Stromal cell of bone marrow (primary cell): ENCODE results near the gene DOCK4.
"Not testable (repeated sequence)": the region's sequence is repeated elsewhere in the genome, so short reads cannot be mapped to it uniquely, and the experiment has no call there.

Source experiments
- DNase-seq: peaks from one replicate; pipeline ENCODE4 v3.0.0-alpha.2; 2012; ENCODE audit warnings: low read depth

DOCK4 gene, protein sequence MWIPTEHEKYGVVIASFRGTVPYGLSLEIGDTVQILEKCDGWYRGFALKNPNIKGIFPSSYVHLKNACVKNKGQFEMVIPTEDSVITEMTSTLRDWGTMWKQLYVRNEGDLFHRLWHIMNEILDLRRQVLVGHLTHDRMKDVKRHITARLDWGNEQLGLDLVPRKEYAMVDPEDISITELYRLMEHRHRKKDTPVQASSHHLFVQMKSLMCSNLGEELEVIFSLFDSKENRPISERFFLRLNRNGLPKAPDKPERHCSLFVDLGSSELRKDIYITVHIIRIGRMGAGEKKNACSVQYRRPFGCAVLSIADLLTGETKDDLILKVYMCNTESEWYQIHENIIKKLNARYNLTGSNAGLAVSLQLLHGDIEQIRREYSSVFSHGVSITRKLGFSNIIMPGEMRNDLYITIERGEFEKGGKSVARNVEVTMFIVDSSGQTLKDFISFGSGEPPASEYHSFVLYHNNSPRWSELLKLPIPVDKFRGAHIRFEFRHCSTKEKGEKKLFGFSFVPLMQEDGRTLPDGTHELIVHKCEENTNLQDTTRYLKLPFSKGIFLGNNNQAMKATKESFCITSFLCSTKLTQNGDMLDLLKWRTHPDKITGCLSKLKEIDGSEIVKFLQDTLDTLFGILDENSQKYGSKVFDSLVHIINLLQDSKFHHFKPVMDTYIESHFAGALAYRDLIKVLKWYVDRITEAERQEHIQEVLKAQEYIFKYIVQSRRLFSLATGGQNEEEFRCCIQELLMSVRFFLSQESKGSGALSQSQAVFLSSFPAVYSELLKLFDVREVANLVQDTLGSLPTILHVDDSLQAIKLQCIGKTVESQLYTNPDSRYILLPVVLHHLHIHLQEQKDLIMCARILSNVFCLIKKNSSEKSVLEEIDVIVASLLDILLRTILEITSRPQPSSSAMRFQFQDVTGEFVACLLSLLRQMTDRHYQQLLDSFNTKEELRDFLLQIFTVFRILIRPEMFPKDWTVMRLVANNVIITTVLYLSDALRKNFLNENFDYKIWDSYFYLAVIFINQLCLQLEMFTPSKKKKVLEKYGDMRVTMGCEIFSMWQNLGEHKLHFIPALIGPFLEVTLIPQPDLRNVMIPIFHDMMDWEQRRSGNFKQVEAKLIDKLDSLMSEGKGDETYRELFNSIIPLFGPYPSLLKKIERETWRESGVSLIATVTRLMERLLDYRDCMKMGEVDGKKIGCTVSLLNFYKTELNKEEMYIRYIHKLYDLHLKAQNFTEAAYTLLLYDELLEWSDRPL (N-terminal part only)

DNA sequence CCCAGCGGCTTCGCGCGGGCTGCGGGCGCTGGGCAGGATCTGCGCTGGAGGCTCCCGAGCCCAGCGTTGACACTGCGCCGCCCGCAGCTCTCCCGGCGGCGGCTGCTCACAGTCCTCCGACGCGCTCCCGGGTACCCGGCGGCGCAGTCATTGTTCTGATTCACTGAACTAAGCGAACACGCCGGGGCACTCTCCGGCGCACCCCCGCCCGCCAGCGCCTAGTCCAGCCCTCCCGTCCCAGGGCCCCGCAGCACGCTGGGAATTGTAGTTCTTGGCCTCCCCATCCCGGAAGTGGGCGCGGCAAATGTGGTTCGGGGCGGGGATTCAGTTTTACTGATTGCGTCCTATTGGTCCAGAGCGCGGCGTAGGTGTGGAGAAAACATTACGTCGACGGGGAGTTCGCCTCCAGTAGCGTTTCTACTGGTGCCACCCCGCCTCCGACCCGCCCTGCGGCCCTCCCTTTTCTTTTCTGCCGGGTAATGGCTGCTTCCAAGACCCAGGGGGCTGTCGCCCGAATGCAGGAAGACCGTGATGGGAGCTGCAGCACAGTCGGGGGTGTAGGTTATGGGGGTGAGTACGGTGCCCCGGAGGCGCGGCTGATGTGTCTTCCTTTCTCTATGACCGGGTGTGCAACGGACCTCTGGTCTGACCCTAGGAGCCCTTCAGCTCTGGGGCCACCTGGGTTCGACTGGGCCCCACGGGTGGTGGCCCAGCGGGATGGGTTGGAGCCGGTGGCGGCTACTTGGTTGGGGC is at the start of gene DOCK4, which contains the start of gene ZNF277:
TSS of gene DOCK4 (minus strand) at position 162 of the 753 bp plus-strand sequence. CDS start 261 bp downstream, outside the sequence.
TSS of gene ZNF277 (plus strand) at position 458 of the 753 bp plus-strand sequence. CDS start at position 480, 22 bp downstream.
- DNase-seq, result peak; percentile 99

DNA sequence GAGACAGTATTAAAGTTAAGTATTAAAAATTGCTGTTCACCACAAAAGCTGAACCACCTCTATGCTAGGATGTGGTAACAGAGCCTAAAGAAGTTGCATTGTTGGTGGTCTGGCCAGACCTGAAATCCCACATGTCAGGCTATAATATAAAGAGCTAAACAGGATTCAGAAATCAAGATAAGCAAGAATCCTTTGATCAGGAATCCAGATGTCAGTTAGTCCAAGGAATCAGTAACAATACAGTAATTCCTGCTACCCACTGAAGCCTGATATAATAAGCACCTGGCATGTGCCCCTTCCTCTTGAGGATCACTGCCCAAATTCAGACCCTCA is 49.2 kb upstream of the DOCK4 start:
- no peak for DNase-seq

DNA sequence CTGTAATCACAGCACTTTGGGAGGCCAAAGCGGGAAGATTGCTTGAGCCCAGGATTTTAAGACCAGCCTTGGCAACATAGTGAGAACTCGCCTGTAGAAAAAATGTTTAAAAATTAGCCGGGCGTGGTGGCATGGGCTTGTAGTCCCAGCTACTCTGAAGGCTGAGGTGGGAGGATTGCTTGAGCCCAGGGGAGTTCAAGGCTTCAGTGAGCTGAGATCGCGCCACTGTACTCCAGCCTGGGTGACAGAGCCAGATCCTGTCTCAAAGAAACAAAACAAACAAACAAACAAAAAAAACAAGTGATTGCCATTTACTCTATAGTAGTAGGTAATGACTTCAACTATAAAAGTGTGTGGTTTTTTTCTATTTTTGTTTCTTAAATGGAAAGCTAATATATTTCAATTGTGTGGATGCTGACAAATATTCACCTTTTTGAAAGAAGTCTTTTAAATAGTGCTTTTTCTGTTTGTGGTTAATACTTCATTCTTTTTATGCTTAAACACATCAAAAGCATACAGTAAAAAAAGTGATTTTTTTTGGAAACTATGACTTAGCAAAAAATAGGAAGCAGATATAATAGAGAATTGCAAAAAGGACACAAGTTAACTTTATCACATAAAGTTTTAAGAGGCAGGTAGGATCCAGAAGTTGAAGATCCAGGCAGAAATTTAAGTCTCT is 48.6 kb upstream of the DOCK4 start:
- no peak for DNase-seq

DNA sequence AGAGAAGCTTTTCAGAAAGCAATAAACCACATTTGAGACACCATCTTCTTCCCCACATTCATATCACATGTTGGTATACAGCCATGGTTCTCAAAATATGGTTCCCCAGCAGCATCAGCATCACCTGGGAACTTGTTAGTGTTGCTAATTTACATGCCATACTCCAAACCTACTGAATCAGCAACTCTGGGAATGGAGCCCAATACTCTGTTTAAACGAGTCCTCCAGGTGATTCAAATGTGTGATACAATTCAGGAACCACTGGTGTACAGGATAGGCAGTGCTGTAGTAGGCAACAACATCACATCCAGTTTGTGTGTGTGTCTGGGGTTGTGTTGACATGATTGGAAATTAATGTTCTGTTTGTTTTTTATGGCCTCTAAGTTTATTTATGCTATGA is 48.0 kb upstream of the DOCK4 start:
- no peak for DNase-seq

DNA sequence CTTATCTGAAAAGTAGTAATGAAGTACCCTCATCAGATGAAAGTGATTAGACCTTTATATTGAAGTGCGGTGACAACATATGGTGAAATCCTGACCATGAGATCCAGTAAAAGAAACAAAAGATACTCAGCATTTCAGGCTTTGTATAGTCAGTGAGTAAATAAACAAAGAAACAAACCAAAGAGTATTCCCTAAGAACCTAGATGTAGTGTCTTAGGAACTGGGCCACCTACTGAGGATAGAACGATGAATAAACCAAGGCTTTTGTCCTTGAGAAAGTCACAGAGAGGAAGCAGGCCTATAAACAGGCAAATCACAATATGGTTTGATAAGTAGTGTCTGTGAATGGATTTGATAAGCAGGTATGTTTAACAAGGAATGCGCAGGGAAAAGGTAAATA is 46.5 kb upstream of the DOCK4 start:
- DNase-seq, result no peak

DNA sequence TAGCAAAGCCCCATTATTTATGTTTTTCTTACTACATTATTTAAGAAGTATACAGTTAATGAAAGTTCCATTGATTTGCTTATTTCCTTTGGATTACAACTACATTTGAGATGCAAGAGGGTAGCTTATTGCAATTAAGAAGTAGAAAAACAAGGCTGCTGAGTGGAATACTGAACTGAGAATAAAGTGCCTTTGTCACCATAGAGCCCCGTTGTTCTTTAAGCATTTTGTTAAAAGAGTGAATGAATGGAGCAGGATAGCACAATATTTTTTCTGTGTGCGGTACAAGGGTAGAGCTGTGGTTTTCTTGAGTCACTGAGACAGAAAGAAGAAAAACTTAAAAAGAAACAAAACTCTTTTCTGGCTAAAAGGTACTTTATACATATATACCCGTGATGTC is 45.9 kb upstream of the DOCK4 start:
- no peak for DNase-seq

DNA sequence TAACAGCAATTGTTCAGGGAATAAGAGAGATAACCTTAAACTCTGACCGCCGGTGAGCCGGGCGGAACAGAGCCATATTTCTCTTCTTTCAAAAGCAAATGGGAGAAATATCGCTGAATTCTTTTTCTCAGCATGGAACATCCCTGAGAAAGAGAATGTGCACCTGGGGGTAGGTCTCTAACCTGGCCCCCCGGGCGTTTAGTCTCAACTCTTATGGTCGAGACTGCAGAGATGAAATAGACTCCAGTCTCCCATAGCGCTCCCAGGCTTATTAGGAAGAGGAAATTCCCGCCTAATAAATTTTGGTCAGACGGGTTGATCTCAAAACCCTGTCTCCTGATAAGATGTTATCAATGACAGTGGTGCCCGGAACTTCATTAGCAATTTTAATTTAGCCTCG is 43.8 kb upstream of the DOCK4 start:
- not testable (repeated sequence) for DNase-seq

DNA sequence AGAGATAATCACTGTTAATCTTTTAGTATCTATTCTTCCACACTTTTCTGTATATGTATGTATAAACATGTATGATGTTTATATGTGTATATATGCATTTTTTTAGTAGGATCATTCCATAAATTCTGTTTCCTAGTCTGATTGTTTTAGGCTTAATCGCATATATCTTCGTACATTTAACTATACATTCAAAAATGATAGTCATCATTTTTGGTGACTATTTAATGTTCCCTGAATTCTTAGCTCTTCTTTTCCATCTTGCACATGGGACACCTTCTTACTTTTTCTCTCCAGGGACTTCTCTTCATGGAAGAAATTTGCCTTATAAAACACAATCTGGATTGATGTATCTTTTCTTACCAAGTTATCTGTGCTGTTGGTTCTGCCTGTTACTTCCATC is 42.4 kb upstream of the DOCK4 start:
- no peak for DNase-seq

DNA sequence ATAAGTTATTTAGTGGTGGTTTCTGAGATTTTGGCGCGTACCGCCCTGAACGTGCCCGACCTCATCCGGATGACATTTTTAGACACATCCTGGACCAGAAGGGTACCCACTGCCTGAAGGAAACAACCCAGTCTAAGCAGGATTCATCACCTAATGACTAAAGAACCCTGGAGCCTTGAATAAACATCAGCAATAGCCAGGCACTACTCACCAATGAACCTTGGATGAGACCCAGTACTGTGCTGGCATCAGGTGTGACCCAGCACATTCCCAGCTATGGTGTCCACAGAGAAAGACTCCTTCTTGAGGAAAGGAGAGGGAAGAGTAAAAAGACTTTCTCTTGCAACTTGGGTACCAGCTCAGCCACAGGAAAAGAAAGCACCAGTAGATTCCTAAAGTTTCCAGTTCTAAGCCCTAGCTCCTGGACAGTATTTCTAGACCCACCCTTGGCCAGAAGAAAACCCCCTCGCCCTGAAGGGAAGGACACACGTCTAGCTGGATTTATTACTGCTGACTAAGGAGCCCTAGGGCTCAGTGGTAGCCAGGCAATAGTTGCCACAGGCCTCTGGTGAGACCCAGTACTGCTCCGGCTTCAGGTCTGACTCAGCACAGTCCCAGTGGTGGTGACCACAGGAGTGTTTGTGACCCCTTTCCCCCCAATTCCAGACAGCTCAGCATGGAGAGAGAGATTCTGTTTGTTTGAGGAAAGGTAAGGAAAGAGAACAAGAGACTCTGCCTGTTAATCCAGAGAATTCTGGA is 32.8 kb upstream of the DOCK4 start:
- DNase-seq, result no peak

DNA sequence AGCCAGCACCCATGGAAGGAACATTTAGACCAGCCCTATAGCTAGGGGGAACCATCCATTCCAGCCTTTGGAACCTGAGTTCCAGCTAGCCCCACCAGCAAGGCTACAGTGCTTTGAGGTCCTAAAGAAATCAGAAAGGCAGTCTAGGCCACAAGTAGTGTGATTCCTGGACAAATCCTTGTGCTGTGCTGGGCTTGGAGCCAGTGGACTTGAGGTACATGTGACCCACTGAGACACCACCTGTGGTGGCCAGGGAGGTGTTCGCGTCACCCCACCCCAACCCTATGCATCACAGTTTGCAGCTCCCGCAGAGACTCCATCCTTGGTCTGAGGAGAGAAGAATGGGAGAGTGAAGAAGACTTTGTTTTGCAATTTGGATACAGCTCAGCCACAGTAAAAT is 32.1 kb upstream of the DOCK4 start:
- no peak for DNase-seq

DNA sequence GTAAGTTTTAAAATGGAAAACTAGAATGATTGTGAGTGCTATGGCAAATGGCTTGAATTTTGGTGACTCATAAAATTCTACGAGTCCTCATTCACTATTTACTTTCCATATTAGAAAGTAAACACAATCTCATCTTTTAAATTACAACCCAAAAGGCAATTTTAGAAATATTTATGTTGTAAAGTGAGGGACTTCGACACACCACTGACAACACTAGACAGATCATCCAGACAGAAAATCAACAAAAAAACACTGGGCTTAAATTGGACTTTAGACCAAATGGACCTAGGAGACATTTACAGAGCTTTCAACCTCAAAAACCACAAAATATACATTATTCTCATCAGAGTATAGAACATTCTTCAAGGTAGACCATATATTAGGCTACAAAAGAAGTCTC is 30.4 kb upstream of the DOCK4 start:
- no peak for DNase-seq

DNA sequence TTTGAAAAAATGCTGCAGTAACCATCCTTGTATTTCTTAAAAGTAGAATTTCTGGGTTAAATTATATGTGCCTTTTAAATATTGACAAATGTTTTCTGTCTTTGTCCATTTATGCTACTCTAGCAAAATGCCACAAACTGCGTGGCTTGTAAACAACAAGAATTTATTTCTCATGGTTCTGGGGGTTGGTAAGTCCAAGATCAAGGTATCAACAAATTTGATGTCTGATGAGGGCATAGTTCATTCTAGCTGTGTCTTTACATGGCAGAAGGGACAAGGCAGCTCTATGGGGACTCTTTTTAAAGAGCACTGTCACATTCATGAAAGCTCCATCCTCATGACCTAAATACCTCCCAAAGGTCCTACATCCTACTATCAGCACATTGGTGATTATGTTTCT is 27.9 kb upstream of the DOCK4 start:
- no peak for DNase-seq

DNA sequence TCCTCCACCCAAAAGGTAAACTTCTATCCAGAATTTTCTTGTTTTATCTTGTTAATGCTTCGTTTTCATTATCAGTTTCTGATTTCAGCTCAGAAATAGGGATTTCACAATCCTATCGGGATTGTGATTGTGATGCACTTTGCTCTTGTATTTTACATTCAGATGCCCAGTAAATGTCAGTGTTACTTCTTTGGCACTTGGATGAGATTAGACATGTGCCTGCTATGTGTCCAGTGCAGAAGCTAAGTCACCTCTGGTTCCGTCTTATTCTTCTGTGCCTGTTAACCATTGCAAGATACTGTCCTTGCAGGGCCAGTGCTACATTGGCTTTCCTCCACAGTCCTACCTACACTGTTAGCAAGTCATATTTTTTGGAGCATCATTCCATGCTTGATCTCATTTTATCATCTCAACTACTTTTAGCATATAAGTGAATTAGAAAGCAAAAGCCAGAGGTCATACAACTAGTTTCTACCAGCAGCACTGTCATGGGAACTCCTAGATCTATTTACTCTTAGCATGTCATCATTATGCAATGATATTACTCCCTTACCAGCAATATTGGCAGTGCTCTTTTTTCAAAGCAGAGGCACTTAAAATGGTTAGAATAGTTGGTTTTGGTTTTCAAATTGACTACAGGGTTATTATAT is 27.0 kb upstream of the DOCK4 start:
- peak; percentile 25 for DNase-seq

DNA sequence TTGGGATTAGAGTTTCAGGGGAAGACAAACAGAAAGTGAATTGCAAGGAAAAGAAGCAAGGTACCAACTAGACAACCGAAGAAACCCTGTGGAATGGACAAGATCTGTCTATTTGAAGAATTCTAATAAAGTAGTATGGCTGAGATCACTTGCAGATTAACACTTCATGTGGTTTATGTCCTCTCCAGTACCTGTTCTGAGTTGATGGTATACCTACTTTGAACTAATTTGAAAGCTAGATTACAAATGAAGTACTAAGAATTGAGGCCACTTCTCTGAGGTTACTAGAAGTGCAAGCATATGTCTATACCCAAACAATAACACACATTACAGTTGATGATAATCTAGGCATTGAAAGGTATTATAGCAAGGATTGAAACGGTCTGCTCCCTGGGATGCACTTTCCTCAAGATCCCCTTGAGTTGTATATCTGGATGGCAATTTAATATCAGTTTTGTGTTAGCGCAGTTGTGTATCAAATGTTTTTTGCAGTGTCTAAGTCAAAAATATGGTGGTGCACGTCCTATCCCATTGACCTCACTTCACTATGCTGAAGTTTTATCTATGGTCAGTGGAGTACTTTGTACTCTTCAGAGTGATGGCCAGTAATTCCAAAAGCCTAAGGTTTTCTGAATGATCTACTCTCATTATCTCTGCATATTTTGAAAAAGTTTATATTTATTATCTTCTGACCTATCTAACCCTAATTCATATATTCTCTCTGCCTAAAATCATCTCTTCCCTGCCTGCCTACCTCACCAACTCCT is 26.2 kb upstream of the DOCK4 start:
- DNase-seq, result no peak

DNA sequence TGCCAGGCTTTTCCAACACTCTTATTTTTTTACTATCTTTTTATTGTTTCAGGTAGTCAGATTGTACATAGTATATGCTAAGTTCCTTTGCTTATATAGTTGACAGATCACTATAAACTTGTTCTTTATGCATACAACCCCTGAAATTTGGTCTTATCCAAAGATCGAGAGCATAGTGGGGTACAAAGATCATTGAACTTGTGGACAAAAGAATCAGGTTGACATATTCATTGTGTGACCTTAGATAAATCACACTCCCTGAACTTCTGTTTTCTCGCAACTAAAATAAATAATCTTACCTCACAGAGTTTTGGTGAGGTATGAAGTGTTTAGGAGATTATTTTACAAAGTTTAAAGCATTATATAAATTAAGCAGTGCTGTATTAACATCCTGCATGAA is 22.4 kb upstream of the DOCK4 start:
- no peak for DNase-seq

DNA sequence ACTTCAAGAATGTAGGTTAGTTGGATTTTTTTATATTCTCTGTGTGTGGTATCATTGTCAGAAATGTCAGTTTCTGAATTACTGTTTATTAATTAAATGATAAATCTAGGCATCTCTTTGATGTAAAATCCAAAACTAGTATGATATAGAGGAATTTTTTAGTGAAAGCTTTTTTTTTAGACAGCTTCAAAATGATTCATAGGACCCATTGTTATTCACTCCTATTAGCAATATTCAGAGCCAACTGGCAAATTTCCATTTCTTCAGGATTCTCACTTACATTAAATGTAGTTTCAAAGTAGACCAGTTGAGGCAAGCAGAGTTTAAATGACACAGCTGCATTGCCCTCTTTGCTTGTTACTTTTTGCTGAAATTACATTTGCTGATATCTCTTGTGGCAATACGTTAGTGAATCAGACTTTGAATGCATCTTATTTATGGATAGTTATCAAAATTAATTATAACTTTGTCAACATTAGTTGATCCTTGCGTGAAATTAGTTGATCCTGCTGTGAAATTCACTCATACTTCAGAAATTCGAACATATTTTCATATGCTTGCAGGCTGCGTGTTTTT is 20.6 kb upstream of the DOCK4 start:
- DNase-seq, result no peak

DNA sequence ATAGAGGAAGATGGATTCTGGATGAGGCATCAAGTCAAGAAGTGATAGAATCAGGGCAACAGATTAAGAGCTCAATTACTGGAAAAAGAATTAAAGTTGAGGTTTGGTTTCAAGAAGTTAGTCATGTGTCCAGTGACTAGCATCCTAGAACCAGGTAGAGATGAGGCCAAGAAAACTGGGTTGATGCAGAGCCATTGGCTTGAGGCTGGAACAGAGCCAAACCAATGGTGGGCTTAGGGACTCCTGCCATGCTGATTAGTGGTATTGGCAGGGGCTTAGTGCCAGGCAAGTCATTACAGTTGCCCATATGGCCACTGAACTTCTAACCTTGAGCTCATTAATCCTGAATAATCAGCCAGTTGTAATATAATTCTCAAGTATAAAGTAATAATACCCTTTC is 18.8 kb upstream of the DOCK4 start:
- no peak for DNase-seq

DNA sequence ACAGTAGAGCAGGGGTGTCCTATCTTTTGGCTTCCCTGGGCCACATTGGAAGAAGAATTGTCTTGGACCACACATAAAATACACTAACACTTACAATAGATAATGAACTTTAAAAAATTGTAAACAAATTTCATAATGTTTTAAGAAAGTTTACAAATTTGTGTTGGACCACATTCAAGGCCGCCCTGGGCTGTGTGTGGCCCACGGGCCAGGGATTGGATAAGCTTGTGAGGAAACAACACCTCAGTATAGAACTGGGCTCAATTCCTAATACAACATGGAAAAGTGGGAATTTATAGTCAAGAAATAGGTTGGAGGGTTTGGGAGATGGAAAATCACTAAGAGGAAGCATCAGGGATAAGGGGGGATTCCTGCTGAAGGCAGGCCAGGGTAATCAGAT is 18.0 kb upstream of the DOCK4 start:
- no peak for DNase-seq

DNA sequence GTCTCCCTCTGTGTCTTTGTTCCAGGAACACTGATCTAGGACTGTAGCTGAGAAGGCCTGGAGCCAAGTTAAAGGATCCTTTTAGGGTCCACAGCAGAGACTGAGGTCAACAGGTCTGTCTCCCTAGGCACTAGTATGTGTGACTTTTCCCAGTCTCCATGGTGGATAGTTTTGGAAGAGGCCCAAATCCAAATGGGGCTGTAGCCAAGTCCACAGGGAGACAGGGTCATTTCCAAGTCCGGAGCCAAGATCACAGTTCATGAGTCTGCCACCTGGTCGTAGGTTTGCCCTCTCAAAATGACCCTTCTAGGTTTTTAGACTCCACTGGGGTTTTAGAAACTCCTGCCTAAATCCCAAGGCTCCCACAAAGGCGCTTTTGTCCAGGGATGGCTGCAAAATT is 17.1 kb upstream of the DOCK4 start:
- no peak for DNase-seq
